Natural killer cell treated with Interleukin-12 subunit alpha and Interleukin-12 subunit beta and Interleukin-15 and Interleukin-18, amount 100 ng/mL, for 72 hours (primary cell): Measurements from ENCODE around the gene IVD. TPM values are rescaled to one million over a fixed set of nuclear protein-coding genes. Genes with fewer than 3 reads are reported as not detected.
A peak's percentile ranks its signal among the peaks of the same experiment; 100 is the strongest.

Experiments used
- ATAC-seq, 2 donors: fragments of 150-1000 bp; cut with Tn5 transposase in 1 of 2; sonication (Bioruptor Pico), chemical (Tn5 transposase) in 1 of 2; 2 replicates each; pipeline ENCODE4 v1.10.0; 2021
- DNase-seq: peaks from one replicate; pipeline ENCODE4 v3.0.0; 2022; ENCODE audit warnings: low spot score
- H3K27ac Mint-ChIP-seq, 2 donors: 1 replicate in 1 of 2; 2 replicates in 1 of 2; pipeline ENCODE4 v1.8.0; 2022; ENCODE audit warnings: mixed read lengths in 2 of 2, mild to moderate bottlenecking in 1 of 2, moderate library complexity in 1 of 2
- H3K27me3 Mint-ChIP-seq, 2 donors: 1 replicate in 1 of 2; 2 replicates in 1 of 2; pipeline ENCODE4 v1.8.0; 2022; ENCODE audit warnings: mixed read lengths in 2 of 2
- H3K36me3 Mint-ChIP-seq: one replicate; pipeline ENCODE4 v1.8.0; 2022; ENCODE audit warnings: mixed read lengths
- H3K4me1 Mint-ChIP-seq, 2 donors: 1 replicate in 1 of 2; 2 replicates in 1 of 2; pipeline ENCODE4 v1.8.0; 2022; ENCODE audit warnings: low read depth in 2 of 2, mixed read lengths in 2 of 2, mild to moderate bottlenecking in 1 of 2
- H3K4me3 Mint-ChIP-seq: one replicate; pipeline ENCODE4 v1.8.0; 2022; ENCODE audit warnings: mixed read lengths
- H3K9me3 Mint-ChIP-seq: 2 replicates; pipeline ENCODE4 v1.8.0; 2022; ENCODE audit warnings: mixed read lengths
- total RNA-seq, 2 donors: library from RNA; stranded (reverse); gene quantifications; one replicate each; pipeline ENCODE4 v1.2.3, GENCODE V29; 2022

The IVD gene
- 100 to 1,000 TPM in 1 of 2 donors, 10 to 100 TPM in 1; 63.3 to 111 TPM for total RNA-seq

DNA sequence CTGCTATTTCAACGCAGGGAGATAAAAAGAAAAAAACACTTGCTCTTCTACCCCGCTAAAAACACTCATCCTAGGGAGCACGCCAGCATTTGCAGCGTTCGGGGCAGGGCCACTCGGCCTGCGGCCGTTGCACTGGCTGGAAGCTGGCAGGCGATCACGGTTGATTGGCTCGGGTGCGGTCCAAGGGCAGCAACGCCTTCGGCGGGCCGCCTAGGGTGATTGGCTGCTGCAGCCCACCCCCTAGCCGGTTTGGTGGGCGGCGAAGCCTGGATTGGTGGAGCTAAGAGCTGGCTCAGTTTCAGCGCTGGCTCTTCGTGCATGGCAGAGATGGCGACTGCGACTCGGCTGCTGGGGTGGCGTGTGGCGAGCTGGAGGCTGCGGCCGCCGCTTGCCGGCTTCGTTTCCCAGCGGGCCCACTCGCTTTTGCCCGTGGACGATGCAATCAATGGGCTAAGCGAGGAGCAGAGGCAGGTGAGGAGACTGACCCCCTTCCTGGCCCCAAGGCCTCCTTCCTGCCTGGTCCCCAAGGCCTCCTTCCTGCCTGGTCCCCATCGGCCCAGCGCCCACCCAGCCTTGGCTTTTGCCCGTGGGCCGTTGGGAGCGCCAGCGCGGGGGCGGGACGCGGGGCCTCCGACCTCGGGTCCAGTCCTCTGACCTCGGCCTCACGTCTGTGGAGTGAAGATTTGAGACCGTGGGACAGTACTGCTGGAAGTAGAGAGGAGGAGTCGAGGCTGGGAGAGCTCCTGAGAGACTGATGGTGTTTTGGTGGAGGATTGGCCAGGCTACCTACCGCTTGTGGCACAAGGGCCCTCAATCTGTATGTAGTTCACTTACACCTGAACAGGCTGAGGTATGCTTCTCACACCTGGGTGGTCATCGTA, at the start of gene IVD:
Gene IVD, plus strand, starts transcription at position 295 of the 881 bp plus-strand sequence. Its CDS starts 33 bp downstream, at position 328.
- ATAC-seq (peak; percentile 99 to 100), DNase-seq (peak; percentile 94)
- Mint-ChIP-seq H3K4me3 (peak within 1 kb of the TSS; percentile 92), H3K9me3 (no peaks in the 10 kb centered on the region), H3K27ac (peak within 1 kb of the TSS; percentile 80 to 85), H3K27me3 (no peaks in the 10 kb centered on the region), H3K4me1 (peaks cover 23 to 30% of the 10 kb centered on the region in 2 donors), H3K36me3 (peaks cover 2% of the 10 kb centered on the region)

DNA sequence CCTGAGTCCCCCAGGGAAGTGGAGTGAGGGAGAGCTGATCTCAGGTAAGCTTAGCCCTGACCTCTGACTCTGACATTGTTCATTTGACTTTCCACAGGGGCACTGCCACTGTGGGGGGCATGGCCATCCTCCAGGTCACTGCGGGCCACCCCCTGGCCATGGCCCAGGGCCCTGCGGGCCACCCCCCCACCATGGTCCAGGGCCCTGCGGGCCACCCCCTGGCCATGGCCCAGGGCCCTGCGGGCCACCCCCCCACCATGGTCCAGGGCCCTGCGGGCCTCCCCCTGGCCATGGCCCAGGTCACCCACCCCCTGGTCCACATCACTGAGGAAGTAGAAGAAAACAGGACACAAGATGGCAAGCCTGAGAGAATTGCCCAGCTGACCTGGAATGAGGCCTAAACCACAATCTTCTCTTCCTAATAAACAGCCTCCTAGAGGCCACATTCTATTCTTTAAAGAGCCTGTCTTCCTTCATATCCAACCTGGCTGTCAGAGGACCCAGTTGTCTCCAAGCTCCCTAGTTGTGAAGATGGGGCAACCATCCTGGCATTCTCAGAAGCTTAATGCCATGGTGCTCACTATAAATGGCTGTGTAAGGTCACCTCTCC, 49.5 kb upstream of the IVD start:
- H3K4me1 Mint-ChIP-seq, result peaks cover 8 to 14% of the 10 kb centered on the region in 2 donors
- H3K36me3 Mint-ChIP-seq, result no peaks in the 10 kb centered on the region
- H3K4me3 Mint-ChIP-seq, result no peak overlapping the region
- H3K27me3 Mint-ChIP-seq, result peaks cover 0 to 11% of the 10 kb centered on the region in 2 donors
- H3K9me3 Mint-ChIP-seq, result no peaks in the 10 kb centered on the region
- no peak for ATAC-seq
- no peak for DNase-seq
- H3K27ac Mint-ChIP-seq, result no peak overlapping the region

DNA sequence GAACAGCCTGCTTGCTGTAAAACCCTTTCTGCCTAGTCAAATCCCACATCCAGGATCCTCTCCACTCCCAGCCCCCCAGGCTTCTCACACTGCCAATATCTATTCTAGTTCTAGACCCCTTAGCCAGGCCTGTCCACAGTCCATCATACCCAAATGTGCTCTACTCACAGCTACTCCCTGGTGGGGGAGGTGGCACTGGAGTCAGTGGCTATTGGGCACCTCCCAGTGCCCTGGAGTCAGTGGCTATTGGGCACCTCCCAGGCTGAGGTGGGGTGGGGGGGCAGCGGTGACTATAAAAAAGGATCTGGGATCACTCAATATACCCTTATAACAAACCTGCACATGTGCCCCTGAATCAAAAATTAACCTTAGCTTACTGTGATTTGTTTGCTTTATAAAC, 48.3 kb upstream of the IVD start:
- H3K9me3 Mint-ChIP-seq, result no peaks in the 10 kb centered on the region

DNA sequence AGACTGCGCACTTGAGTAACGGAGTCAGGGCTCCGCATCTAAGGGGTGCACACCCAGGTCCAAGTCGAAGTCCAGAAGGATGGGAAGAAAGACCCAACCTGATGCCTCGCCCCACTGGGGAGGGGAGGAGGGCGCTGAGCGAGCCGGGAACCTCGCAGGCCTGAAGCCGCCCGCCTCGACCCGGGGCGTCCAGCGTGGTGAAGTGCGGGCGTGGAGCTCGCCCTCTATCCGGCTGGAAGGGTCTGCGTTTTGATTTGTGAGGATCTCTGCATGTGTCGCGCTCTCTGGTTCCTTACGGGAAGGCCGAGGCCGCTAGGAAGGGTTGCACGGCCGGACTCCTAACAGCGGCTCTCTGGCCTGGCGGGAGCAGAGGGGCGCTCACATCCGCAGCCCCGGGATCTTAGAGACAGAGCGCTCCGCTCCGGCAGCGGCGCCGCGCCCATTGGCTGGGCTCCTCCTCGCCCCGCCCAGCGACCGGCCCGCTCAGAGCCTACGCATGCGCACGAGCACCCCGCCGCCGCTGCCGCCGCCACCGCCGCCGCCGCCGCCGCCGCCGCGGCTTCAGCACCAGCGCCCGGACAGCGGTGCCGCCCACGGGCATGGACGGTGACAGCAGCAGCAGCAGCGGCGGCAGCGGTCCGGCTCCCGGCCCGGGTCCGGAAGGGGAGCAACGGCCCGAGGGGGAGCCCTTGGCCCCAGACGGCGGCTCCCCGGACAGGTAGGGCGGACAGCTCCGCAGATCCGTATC, 47.7 kb upstream of the IVD start, which contains the start of gene DISP2:
Gene DISP2, plus strand, starts transcription at position 497 of the 748 bp plus-strand sequence. Its CDS starts 103 bp downstream, at position 600.
- ATAC-seq (peak; percentile 94 to 96), DNase-seq (peak; percentile 94)
- peaks cover 0 to 11% of the 10 kb centered on the region in 2 donors for H3K27me3 Mint-ChIP-seq
- no peaks in the 10 kb centered on the region for H3K36me3 Mint-ChIP-seq
- H3K4me1 Mint-ChIP-seq, result peaks cover 8 to 14% of the 10 kb centered on the region in 2 donors
- peak within 1 kb of the TSS; percentile 83 for H3K4me3 Mint-ChIP-seq
- no peaks in the 10 kb centered on the region for H3K9me3 Mint-ChIP-seq
- peak within 1 kb of the TSS; percentile 25 to 51 for H3K27ac Mint-ChIP-seq

More for the DNA sequence above, 48.3 kb upstream of the IVD start:
- Mint-ChIP-seq H3K4me1 (peaks cover 8 to 14% of the 10 kb centered on the region in 2 donors), H3K4me3 (peak overlapping the region; percentile 83), H3K27ac (no peak overlapping the region), H3K36me3 (no peaks in the 10 kb centered on the region), H3K27me3 (peaks cover 0 to 11% of the 10 kb centered on the region in 2 donors)
- DNase-seq (no peak), ATAC-seq (no peak)

DNA sequence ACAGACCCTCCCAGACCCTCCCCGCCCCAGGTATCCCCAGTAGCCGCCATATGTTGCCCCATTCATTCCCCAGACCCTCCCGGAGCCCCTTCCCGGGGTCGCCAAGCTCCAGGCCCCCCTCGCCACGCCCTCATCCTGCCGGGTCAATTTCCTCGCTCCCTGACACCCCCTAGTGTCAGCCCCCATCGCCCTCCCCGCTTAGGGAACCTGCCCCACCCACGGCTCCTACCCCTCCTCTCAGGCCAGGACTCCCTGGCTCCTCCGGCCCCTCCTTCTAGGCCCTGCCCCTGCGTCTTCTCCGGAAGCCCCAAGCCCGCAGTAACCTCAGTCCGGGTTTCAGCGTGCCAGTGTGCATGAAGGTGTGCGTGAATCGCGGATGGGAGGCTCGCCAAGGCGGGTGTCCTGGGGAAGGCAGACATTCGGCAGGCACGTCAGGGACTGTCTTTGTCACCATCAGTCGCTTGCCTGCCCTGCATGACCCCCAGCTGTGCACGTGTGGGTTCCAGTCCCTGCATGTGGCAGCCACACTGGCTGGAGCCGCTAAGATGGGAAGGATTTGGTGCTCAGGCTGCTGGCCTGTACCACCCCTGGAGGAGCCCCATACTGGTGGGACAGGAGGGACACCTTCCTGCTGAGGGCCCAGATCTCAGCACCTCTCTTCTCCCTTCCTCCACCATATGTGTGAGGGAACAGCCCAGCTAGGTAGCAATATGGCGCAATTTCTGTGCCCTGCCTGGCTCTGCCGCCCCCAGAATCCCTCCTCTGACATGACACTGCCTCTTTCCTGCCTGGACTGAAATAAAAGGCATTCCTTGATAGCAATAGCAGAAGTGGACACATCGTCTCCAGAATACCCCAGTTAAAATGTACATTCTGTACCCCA, 46.9 kb upstream of the IVD start:
- peaks cover 8 to 16% of the 10 kb centered on the region in 2 donors for H3K4me1 Mint-ChIP-seq

DNA sequence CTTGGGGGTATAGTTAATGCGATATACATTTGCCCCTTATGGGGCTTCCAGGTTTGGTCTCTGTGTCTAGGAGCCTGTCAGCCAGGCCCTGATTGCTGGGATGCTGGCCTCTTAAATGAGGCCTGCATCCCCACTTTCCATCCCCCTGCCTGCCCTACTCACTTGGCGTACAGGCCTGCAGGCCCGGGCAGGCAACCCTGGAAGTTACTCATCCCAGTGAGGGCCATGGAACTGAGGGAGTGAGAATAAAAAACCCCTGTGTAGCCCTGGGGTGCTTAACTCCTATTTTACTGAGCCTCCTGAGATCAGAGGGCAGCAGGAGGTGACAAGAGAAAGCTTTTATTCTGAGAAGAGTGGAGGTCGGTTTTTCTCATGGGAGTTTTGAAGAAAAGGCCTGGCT, 45.6 kb upstream of the IVD start:
- H3K27ac Mint-ChIP-seq, result no peak overlapping the region
- peaks cover 0 to 11% of the 10 kb centered on the region in 2 donors for H3K27me3 Mint-ChIP-seq
- peaks cover 8 to 17% of the 10 kb centered on the region in 2 donors for H3K4me1 Mint-ChIP-seq
- H3K9me3 Mint-ChIP-seq, result no peaks in the 10 kb centered on the region
- no peak overlapping the region for H3K4me3 Mint-ChIP-seq
- no peaks in the 10 kb centered on the region for H3K36me3 Mint-ChIP-seq
- ATAC-seq (no peak), DNase-seq (no peak)

More for the DNA sequence above, 46.9 kb upstream of the IVD start:
- Mint-ChIP-seq H3K27me3 (peaks cover 0 to 11% of the 10 kb centered on the region in 2 donors), H3K9me3 (no peaks in the 10 kb centered on the region), H3K27ac (peak overlapping the region; percentile 25 to 51), H3K36me3 (no peaks in the 10 kb centered on the region), H3K4me3 (peak overlapping the region; percentile 83)
- ATAC-seq (peak; percentile 51 to 66), DNase-seq (no peak)

DNA sequence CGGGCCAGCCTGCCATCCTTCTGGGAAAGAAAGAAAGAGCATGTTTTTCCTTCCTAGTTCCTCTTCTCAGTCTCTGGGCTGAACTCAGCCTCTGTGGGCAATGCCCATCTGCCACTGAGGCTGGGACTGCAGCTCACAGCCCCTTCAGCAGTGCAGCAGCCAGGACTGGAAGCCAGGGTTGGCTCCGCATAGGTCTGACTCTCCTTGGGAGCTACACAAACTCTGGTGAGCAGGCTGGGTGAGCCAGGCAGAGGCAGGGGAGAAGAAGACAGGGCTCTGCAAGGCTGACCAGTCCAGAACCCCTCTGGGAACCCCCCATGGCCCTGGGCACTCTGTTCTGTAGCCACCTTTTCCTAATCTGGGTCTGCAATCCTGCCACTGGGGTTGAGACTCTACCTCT, 44.0 kb upstream of the IVD start:
- Mint-ChIP-seq H3K4me1 (peaks cover 12 to 25% of the 10 kb centered on the region in 2 donors), H3K36me3 (no peaks in the 10 kb centered on the region), H3K27ac (no peak overlapping the region), H3K27me3 (peaks cover 0 to 6% of the 10 kb centered on the region in 2 donors), H3K4me3 (no peak overlapping the region), H3K9me3 (no peaks in the 10 kb centered on the region)
- ATAC-seq, result no peak
- DNase-seq, result no peak

DNA sequence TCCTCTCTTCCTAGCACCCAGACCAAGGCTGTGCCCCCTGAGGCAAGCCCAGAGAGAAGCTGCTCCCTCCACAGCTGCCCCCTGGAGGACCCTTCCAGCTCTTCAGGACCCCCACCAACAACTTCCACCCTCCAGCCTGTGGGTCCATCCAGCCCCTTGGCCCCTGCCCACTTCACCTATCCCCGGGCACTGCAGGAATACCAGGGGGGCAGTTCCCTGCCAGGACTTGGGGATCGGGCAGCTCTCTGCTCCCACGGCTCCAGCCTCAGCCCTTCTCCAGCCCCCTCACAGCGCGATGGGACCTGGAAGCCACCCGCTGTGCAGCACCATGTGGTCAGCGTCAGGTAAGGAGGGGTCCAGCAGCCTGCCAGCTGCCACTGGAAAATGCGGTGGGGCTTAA, 42.0 kb upstream of the IVD start:
- no peaks in the 10 kb centered on the region for H3K27me3 Mint-ChIP-seq
- no peak for DNase-seq
- no peaks in the 10 kb centered on the region for H3K36me3 Mint-ChIP-seq
- no peak overlapping the region for H3K27ac Mint-ChIP-seq
- H3K9me3 Mint-ChIP-seq, result no peaks in the 10 kb centered on the region
- H3K4me3 Mint-ChIP-seq, result no peak overlapping the region
- peaks cover 24 to 25% of the 10 kb centered on the region in 2 donors for H3K4me1 Mint-ChIP-seq
- no peak for ATAC-seq

DNA sequence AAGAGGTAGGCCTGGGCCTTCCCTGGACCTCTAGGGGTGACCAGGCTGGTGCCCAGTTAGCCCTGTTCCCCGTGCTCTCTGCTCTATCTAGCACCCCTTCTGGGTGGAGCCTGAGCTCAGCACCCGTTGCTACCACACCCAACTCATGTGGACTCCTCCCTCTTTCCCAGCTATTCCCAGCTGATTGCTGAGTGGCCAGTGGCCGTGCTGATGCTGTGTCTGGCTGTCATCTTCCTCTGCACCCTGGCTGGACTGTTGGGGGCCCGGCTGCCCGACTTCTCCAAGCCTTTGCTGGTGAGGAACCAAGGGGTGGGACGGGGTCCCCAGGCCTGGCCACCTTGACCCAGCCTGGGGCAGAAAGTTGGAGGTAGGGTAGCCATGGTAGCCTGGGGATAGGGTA, 41.3 kb upstream of the IVD start:
- Mint-ChIP-seq H3K9me3 (no peaks in the 10 kb centered on the region), H3K27ac (no peak overlapping the region), H3K4me1 (peaks cover 21 to 23% of the 10 kb centered on the region in 2 donors), H3K27me3 (no peaks in the 10 kb centered on the region), H3K4me3 (no peak overlapping the region), H3K36me3 (no peaks in the 10 kb centered on the region)
- DNase-seq (no peak), ATAC-seq (no peak)

DNA sequence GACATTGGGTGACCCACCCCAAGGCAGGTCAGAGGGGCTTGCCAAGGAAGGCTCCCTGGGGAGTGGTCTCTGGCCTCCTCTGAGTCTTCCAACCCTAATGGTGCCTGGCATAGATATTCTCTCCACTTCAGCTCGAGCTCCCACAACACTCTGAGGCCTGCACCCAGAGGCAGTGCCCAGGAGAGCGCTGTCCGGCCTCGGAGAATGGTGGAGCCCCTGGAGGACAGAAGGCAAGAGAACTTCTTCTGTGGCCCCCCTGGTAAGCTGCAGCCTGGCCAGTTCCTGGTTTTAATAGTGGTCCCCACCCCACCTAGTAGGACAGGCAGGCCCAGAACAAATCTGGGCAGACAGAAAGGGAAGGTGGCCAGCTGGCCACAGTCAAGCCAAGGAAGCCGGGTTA, 40.6 kb upstream of the IVD start:
- Mint-ChIP-seq H3K4me1 (peaks cover 21 to 24% of the 10 kb centered on the region in 2 donors), H3K36me3 (no peaks in the 10 kb centered on the region), H3K27me3 (no peaks in the 10 kb centered on the region), H3K9me3 (no peaks in the 10 kb centered on the region), H3K4me3 (no peak overlapping the region), H3K27ac (no peak overlapping the region)
- no peak for DNase-seq
- ATAC-seq, result no peak

DNA sequence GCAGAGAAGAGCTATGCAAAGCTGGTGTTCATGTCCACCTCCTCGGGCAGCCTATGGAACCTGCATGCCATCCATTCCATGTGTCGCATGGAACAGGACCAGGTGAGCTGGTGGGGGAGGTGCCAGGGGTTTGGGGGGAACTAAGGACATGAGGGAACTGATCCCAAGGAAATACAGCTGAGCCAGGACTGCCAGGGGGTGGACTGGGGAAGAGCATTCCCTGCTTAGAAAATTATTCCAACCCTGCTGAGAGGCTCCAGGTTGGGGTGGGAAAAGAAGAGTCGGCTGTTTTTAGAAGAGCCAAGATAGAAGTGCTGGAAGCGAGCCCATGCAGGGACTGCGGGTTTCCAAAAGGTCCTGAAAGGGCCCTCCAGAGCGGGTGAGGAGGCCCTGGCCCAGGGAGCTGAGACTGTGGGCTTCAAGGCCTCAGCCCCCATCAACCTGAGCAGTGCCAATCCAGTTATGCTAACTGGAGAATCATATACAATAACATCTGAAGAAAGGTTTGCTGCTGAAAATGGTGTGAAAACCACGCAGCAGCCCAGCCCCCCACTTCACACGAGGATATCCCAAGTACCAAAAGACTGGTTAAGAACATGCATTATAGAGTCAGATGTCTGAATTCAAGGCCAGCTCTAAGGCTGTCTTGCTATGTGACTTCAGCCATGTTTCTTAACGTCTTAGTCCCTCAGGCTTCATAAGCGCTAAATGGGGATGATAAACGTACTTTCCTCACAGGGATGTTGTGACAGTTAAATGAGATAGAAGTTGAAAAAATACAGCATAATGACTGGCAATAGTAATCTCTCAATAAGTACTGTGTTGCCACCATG, 39.8 kb upstream of the IVD start:
- no peaks in the 10 kb centered on the region for H3K9me3 Mint-ChIP-seq
- H3K4me3 Mint-ChIP-seq, result no peak overlapping the region
- no peak overlapping the region for H3K27ac Mint-ChIP-seq
- no peaks in the 10 kb centered on the region for H3K36me3 Mint-ChIP-seq
- ATAC-seq, result no peak
- H3K27me3 Mint-ChIP-seq, result no peaks in the 10 kb centered on the region
- H3K4me1 Mint-ChIP-seq, result peaks cover 21 to 24% of the 10 kb centered on the region in 2 donors
- DNase-seq, result no peak
